H4 (cell line): ENCODE results near the gene POU2F1. TPM values are rescaled to one million over a fixed set of nuclear protein-coding genes. Genes with fewer than 3 reads are reported as not detected.

Experiments
- DNase-seq: peaks from one replicate; pipeline ENCODE4 v3.0.0-alpha.2; 2015; ENCODE audit warnings: low spot score
- total RNA-seq: library from RNA; depleted of rRNA; stranded (reverse); fragments of >200 nt; shearing (Covaris generic); gene quantifications from 2 replicates; pipeline ENCODE4 v1.2.3, GENCODE V29; 2014

The POU2F1 gene
- total RNA-seq, 1 experiment from 2014 or later, result 3.3 TPM

DNA sequence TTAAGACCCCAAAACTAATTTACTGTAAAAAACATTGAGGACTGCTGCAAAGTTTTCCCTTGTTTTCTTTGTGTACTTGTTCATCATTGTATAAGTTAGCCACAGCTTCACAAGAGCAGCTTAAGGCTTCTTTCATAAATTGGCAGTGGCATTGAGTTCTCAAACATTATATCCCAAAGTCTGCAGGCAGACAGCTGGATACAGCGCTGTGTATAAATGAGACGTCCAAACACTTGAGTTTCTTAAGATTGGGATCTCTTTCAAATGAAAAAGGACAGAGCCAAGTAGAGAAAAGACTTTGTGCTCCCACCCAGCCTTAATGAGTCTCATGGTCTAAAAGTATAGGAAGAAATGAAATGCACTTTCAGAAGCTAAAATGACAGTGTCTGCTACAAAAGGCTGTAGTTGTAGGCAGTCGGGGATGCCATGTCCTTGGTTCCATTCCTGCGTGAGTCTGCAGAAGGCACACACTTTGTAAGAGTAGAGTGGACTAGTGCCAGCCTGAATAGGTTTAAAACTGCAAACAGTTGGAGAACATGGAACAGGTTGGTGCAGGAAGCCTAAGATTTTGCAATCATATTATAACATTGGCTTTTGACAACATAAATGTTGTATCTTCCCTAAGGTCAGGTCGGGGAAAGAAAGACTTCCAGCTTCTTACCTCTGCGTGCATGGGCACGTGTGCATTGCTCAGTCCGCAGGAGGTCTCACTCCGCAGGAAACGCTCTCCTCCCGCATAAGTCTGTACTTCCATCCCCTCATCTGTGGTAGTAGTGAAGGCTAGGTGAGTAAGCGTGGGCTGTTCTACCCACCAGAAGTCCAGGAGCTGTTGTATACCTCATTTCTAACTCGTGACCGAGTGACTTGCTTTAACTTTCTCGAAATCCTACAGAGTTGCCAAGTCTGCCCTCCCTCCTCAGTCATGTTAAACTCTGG lies 203.3 kb downstream of the POU2F1 start:
- no peak for DNase-seq

DNA sequence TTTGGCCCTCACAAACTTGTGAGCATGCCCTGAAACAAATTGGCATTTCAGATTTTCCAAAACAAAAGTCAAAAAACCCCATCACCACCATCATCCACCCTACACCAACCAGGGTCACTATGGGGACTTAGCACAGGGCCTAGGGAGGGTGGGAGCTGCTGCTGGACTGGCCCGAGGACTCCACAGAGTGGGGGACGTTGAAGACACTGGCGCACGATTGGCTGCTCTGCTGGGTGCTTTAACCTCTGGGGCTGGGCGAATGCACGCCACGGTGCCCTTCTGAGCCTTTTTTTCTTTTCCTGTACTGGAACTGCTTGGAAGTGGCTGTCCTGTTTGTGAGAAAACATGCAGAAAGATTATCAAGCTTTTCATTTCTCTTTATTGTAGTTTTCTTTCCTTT lies 204.8 kb downstream of the POU2F1 start:
- no peak for DNase-seq

- no peak for DNase-seq
These were observed 206.0 kb downstream of the POU2F1 start for GRCh38 chr1:167426716-167427115.

DNA sequence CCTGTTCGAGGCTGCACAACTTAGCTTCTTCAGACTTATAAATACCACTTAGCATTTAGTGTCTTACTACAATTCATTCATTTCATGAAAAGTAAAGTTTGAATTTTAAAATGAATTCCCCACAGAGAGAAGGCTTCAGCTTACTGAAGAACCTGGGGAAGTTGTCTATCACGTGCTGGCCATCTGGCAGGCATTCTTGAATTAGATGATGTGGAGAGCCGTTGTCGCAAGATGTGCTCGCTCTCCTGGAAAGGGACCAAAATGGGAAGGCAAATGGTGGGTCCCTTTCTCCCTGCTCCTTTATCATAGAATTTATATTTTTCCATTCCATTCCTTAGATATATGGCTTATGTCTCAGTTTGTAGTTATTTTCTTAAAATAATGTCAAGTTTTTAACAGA lies 207.2 kb downstream of the POU2F1 start:
- DNase-seq, result no peak

DNA sequence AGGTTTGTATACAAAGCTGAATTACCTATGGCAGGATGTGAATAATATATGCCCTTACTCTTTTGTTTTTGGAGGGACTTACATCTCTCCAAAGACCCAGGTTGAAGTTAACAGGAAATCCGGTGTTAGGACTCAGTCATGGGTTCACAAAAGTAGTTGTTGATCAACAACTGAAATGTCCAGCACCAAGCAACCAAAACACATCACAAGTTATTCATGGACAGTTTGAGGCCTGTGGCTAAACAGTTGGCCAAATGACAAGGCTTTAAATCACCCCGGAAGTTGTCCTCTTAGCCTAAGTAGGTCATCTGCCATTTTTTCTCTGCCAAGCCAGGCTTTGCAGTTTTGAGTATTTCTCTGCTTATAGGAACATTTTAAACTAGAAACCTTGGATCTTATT lies 207.7 kb downstream of the POU2F1 start:
- DNase-seq, result no peak

DNA sequence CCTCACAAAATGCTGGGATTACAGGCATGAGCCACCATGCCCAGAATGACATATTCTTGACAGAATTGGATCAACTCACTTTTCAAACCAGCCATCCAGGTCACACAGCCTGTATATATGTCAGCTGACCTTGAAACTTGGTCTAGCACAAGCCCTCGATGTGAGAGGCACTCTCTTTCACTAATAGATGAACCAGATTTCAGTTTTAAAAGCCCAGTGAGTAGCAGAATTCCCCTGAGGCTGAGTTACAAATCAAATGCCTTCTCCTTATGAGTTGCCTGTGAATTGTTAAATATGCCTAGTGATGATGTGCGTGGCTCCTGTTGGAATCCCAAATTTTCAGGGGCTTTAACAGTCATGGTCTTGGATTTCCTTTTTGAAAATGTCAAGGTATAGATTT lies 208.9 kb downstream of the POU2F1 start:
- DNase-seq, result no peak

DNA sequence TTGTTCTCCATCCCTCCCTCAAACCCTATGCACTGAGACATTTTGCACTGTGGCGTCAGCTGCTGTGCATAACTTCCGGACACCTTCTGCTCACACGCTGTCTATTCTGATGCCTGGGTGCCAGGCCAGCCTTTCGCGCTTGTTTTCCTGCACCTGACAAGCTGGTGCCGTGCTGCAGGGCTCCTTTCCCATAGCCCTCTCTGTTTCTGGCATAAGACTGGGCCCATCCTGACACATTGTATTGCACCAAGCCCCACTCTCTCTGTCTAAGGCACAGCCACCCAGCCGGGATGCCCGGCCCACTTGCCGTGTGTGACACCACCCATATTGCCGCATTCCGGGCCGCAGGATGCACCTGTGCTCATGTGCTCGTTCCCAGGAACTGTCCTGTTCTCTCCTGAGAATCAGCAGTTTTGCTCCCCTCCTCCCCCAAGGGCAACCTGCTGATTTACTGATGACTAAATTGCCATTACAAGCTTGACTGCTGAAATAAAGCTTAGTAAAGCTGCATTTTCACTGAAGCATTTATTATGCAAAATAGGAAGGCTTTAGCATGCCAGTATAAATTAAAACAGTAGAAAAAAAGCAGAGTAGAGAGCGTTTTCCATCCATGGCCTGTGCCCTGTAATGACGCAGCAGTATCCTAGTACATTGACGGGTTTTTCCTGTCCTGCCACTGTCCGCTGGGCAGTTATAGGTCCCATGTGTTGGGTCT lies 209.6 kb downstream of the POU2F1 start:
- no peak for DNase-seq

- DNase-seq, result no peak
These were observed 210.2 kb downstream of the POU2F1 start for GRCh38 chr1:167430849-167431242.

DNA sequence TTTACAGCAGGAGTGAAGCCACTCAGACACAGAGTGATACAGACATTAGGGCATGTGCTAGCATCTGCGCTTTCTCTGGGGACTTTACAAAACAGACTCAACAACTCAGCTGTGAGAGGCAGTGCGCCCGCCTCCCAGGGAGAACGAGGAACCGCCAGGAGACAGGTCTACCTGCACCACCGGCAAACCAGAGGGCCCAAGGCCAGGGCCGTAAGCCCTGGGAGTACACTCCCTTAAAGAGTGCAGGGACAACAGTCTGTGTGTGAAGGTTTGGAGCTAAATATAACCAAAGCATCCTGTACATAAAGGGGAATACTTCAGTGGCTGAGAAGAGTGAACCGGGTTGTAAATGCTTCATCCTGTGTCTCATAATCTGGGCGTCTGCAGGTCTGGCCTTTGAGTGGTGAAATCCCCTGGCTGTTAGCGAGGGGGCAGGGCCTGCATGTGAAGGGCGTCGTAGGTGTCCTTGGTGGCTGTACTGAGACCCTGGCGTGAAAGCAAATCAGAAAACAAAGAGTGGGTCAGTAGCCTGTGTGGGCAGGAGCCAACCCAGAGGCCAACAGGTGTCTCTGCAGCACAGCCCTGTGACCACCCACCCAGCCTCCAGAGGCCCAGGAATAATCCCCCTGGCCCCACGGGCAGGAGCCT lies 210.7 kb downstream of the POU2F1 start:
- DNase-seq, result no peak

- DNase-seq, result no peak
These were observed 211.4 kb downstream of the POU2F1 start for GRCh38 chr1:167431909-167432650.

- no peak for DNase-seq
These were observed 212.1 kb downstream of the POU2F1 start for GRCh38 chr1:167432780-167433179.

DNA sequence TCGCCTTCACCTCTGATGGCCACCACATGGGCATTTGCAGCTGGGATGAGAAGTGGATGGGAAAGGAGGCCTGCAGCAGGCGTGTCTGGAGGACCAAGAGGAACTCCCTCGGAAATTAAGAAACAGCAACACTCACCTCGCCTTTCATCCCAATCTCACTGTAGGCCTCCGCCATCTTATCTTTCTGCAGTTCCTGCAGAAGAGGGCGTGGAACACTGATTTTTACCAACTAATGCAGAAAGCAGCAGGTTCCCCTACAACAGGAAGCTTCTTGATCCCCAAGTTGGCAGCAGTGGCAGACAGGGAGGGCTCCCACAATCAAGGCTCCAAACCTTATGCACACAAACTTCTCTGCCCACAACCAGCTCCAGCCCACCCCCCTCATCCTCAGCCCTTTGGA lies 213.2 kb downstream of the POU2F1 start:
- no peak for DNase-seq

DNA sequence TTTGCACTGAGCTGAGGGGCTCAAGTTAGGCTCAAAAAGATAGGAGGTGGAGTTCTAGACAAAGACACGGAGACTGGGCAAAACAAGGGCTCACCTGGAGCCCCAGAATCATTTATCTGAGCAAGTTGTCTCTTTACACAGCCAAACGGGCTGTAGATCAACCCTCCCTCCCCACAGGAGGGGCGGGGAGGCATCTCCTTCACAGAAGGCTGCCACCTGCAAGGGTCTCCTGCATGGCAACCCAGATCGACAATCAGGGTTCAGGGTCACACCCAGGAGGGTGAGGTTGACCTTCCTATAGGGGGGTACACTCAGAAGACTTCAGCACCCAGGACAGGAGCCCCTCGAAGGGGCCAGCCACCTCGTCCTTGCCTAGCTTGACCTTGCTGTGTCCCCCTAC lies 213.6 kb downstream of the POU2F1 start:
- no peak for DNase-seq

DNA sequence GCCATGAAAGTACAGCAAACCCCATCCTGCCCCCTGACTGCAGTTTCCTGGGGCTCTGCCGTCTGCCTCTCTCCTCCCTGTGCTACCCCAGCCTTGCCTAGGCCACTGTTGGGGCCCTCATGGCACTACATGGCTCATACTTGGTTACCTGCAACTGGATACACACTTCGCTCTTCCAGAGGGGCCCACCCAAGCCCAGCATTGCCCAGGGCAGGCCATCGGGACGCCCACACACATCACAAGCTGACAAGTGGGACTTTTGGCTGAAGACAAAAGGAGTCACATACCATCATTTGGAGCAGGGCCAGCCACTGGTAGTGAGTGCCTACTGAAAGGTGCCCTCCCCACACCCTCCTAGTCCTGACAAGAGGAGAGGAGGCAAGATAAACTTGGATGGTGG lies 214.8 kb downstream of the POU2F1 start:
- no peak for DNase-seq

- DNase-seq, result no peak
These were observed 217.8 kb downstream of the POU2F1 start for GRCh38 chr1:167438171-167439138.

GRCh38 chr1:167439301-167439988 lies 218.8 kb downstream of the POU2F1 start:
- no peak for DNase-seq

DNA sequence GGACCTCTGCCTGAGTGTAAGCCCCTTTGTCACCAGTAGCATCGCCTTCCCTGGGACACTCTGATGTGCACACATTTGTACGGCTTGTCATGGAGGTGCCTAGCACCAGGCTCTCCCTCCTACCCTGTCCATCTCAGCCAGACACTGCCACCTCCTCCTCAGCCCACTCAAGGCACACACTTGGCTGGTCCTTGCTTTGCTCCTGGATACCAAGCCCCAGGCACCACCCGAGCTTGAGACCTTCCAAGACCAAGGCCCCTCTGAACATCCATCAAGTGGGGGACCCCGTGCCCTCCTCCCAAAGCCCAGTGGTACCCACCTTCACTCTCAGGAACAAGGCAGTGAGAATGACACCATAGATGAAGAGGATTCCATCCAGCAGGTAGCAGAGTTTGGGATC lies 219.7 kb downstream of the POU2F1 start:
- no peak for DNase-seq

DNA sequence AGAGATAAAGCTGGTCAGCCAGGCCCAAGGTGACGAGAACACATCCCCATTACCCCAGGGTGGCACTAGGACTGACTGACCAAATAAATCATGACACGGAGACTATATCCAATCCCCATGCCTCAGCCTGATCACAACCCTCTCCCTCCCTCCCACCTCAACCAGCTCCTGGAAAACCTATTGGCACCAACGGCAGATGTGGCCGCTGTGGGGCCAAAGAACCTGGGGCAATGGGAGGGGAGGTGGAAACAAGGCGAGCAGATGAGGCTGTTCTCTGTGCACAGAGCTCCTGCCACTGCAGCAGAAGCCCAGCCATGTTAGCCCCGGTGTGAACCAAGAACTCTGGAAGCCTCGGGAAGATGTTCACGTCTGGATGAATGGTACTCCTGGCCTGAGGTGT lies 220.1 kb downstream of the POU2F1 start:
- DNase-seq, result no peak

DNA sequence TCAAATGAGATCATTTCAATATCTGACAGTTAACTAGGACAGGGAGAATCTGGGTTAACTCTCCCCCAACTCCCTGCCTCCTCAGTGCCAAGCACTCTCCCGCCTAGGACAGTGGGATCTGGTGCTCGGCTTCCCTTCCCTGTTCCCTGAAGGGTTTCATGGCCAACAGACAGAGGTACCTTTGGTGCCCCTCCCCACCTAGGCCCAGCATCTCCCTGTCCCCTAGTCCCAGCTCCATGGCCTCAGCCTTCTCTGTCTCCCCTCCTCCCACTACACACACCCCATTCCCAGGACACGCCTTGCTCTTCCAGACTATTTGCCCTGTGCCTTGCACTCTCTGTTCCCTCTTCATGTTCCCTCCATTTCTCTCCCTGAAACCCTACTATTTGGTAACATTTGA lies 220.5 kb downstream of the POU2F1 start:
- no peak for DNase-seq
